IMR-90 (cell line): Measurements from ENCODE around the gene FGFRL1. TPM values are rescaled to one million over a fixed set of nuclear protein-coding genes. Genes with fewer than 3 reads are reported as not detected.

Experiments used
- ATAC-seq: fragments of 200-7000 bp; cut with Tn5 transposase; 2 replicates; pipeline ENCODE4 v1.9.1; 2020; ENCODE audit warnings: low read depth, mild to moderate bottlenecking, moderate library complexity
- BruUV-seq: library from RNA; stranded (reverse); fragments of 400-500 nt; replicated peaks from 2 replicates; lab custom pipeline; 2021; lab: Mats Ljungman, UMichigan
- CTCF ChIA-PET: fragments of 300-600 bp; formaldehyde crosslinking; extraction: SDS; loops from one replicate; lab custom pipeline; 2021; ENCODE audit warnings: antibody characterized with exemption; lab: Yijun Ruan, JAX
- POLR2A ChIA-PET: fragments of 300-600 bp; sonication (Branson Sonifier 250); formaldehyde crosslinking; loops from one replicate; lab custom pipeline; 2022; ENCODE audit warnings: antibody characterized with exemption; ENCODE audit not compliant: unreplicated experiment; lab: Charles Lee
- DNase-seq: peaks from one replicate; pipeline ENCODE4 v3.0.0; 2013
- H2AFZ ChIP-seq: replicated peaks from 2 replicates; pipeline ENCODE3; 2013; ENCODE audit warnings: low read length, mild to moderate bottlenecking; ENCODE audit not compliant: poor library complexity
- H2AK5ac ChIP-seq: 2 replicates; pipeline ENCODE4 v1.6.1; 2013; ENCODE audit warnings: low read depth, low read length, inconsistent platforms
- H2AK9ac ChIP-seq: replicated peaks from 2 replicates; pipeline ENCODE3; 2013; ENCODE audit warnings: mild to moderate bottlenecking, low read depth, low read length, moderate library complexity; ENCODE audit not compliant: poor library complexity
- H2BK120ac ChIP-seq: 2 replicates; pipeline ENCODE4 v1.6.1; 2013; ENCODE audit warnings: low read depth, low read length, inconsistent platforms
- H2BK15ac ChIP-seq: 3 replicates; pipeline ENCODE4 v1.6.1; 2013; ENCODE audit warnings: low read depth, low read length, inconsistent platforms
- H2BK20ac ChIP-seq: 2 replicates; pipeline ENCODE4 v1.6.1; 2013; ENCODE audit warnings: low read depth, mild to moderate bottlenecking, inconsistent platforms, low read length, moderate library complexity
- H2BK5ac ChIP-seq: 2 replicates; pipeline ENCODE4 v1.6.1; 2013; ENCODE audit warnings: mild to moderate bottlenecking, low read depth, low read length, inconsistent platforms; ENCODE audit not compliant: poor library complexity, severe bottlenecking
- H3K14ac ChIP-seq: replicated peaks from 2 replicates; pipeline ENCODE4 v1.6.1; 2013; ENCODE audit warnings: low read depth, low read length, inconsistent platforms
- H3K18ac ChIP-seq: 2 replicates; pipeline ENCODE4 v1.6.1; 2013; ENCODE audit warnings: low read depth, low read length, control low read depth
- H3K23ac ChIP-seq: 2 replicates; pipeline ENCODE4 v1.6.1; 2013; ENCODE audit warnings: low read depth, low read length, inconsistent platforms
- H3K27ac ChIP-seq: 2 replicates; pipeline ENCODE4 v1.5.1; 2013; ENCODE audit warnings: mild to moderate bottlenecking, control low read depth, low read length; ENCODE audit not compliant: insufficient read depth
- H3K27me3 ChIP-seq: 2 replicates; pipeline ENCODE4 v1.6.1; 2013; ENCODE audit warnings: low read length; ENCODE audit not compliant: control insufficient read depth, insufficient read depth
- H3K36me3 ChIP-seq: 2 replicates; pipeline ENCODE4 v1.6.1; 2013; ENCODE audit warnings: low read length, mixed read lengths; ENCODE audit not compliant: control insufficient read depth, insufficient read depth
- H3K4ac ChIP-seq: 2 replicates; pipeline ENCODE4 v1.6.1; 2013; ENCODE audit warnings: low read depth, low read length, inconsistent platforms
- H3K4me1 ChIP-seq: 2 replicates; pipeline ENCODE4 v1.6.1; 2013; ENCODE audit warnings: low read length, mixed read lengths; ENCODE audit not compliant: control insufficient read depth, insufficient read depth
- H3K4me2 ChIP-seq: 2 replicates; pipeline ENCODE4 v1.6.1; 2013; ENCODE audit warnings: low read depth, mild to moderate bottlenecking, control low read depth, low read length, moderate library complexity
- H3K4me3 ChIP-seq: 2 replicates; pipeline ENCODE4 v1.5.1; 2013; ENCODE audit warnings: low read depth, mild to moderate bottlenecking, control low read depth, low read length, moderate library complexity; ENCODE audit not compliant: insufficient read depth
- H3K56ac ChIP-seq: 2 replicates; pipeline ENCODE4 v1.6.1; 2013; ENCODE audit warnings: low read length, inconsistent platforms; ENCODE audit not compliant: insufficient read depth; ENCODE audit errors: extremely low read depth
- H3K79me1 ChIP-seq, 2 experiments: 2 replicates each; pipeline ENCODE4 v1.6.1; 2013; ENCODE audit warnings: low read length in 2 of 2, inconsistent platforms in 1 of 2, low read depth in 1 of 2
- H3K9ac ChIP-seq: 2 replicates; pipeline ENCODE4 v1.6.1; 2013; ENCODE audit warnings: low read depth, low read length, control low read depth
- H3K9me1 ChIP-seq: 2 replicates; pipeline ENCODE4 v1.6.1; 2013; ENCODE audit warnings: low read length, inconsistent platforms; ENCODE audit not compliant: insufficient read depth
- H3K9me3 ChIP-seq: 2 replicates; pipeline ENCODE4 v1.6.1; 2013; ENCODE audit warnings: low read length; ENCODE audit not compliant: control insufficient read depth, insufficient read depth
- H4K20me1 ChIP-seq: 2 replicates; pipeline ENCODE4 v1.6.1; 2013; ENCODE audit warnings: low read length, inconsistent platforms; ENCODE audit not compliant: insufficient read depth
- H4K5ac ChIP-seq: 2 replicates; pipeline ENCODE4 v1.6.1; 2013; ENCODE audit warnings: mild to moderate bottlenecking, low read depth, low read length, control low read depth
- H4K8ac ChIP-seq, 2 experiments: 2 replicates each; pipeline ENCODE4 v1.6.1; 2013; ENCODE audit warnings: low read depth in 2 of 2, low read length in 2 of 2, control low read depth in 1 of 2, inconsistent platforms in 1 of 2
- H4K91ac ChIP-seq: 2 replicates; pipeline ENCODE4 v1.6.1; 2013; ENCODE audit warnings: low read depth, low read length, inconsistent platforms; ENCODE audit not compliant: insufficient read depth
- CHD1 ChIP-seq: IDR thresholded peaks from 2 replicates; pipeline ENCODE4 v1.6.1; 2012; ENCODE audit warnings: low read depth, low read length, improper control_type of control experiment
- MAZ ChIP-seq: IDR thresholded peaks from 2 replicates; pipeline ENCODE4 v1.6.1; 2012; ENCODE audit warnings: low read depth, mild to moderate bottlenecking, low read length, improper control_type of control experiment, moderate library complexity, borderline replicate concordance
- MXI1 ChIP-seq: IDR thresholded peaks from 2 replicates; pipeline ENCODE4 v1.6.1; 2012; ENCODE audit warnings: low read depth, mild to moderate bottlenecking, low read length, moderate library complexity, borderline replicate concordance
- NFE2L2 ChIP-seq: fragments of 150-350 bp; IDR thresholded peaks from 2 replicates; pipeline ENCODE4 v1.6.1; 2016; ENCODE audit warnings: low read depth, mild to moderate bottlenecking, low read length
- SMC3 ChIP-seq: fragments of 150-350 bp; IDR thresholded peaks from 2 replicates; pipeline ENCODE4 v1.6.1; 2016; ENCODE audit warnings: low read depth, mild to moderate bottlenecking, antibody characterized with exemption, low read length, moderate library complexity
- WGBS, 2 experiments: methylation state at CpG; one replicate each; pipeline versions ENCODE4 v1.1.5 to v1.1.7; 2013; ENCODE audit warnings: missing lambda C conversion rate in 2 of 2; ENCODE audit not compliant: insufficient read length in 1 of 2; ENCODE audit errors: extremely low coverage in 2 of 2; 5-methylcytosine and 5-hydroxymethylcytosine counted together
- dilution Hi-C: fragments of 300-500 bp; cut with HindIII; formaldehyde crosslinking; loops from one replicate; pipeline ENCODE4 v1.14.3; 2018; ENCODE audit warnings: low sequenced_read_pairs; ENCODE audit not compliant: unreplicated experiment
- in situ Hi-C: fragments of 300-500 bp; cut with MboI; formaldehyde crosslinking; loops from 3 replicates; pipeline ENCODE4 v1.14.3; 2019; ENCODE audit warnings: low sequenced_read_pairs, inconsistent platforms, mixed read lengths
- intact Hi-C: fragments of 100-400 bp; cut with micrococcal nuclease; formaldehyde crosslinking; loops from 2 replicates; pipeline ENCODE4 v1.10.0; 2022
- polyA plus RNA-seq, 3 experiments: library from polyadenylated mRNA; depleted of rRNA; stranded (reverse); fragments of >200 nt; gene quantifications; 2 replicates each; pipeline ENCODE4 v1.2.3, GENCODE V29; 2012; ENCODE audit warnings: low replicate concordance in 1 of 3
- total RNA-seq: library from RNA; depleted of rRNA; stranded (reverse); fragments of >200 nt; gene quantifications from 2 replicates; pipeline ENCODE4 v1.2.3, GENCODE V29; 2012

The FGFRL1 gene
- total and polyA plus RNA-seq, 2 of the 4 experiments (the other 2 are of a cell fraction), result 49.3 to 78.8 TPM

- Histone ChIP-seq H3K14ac (no peak overlapping the region), H2BK20ac (no peak overlapping the region), H3K56ac (no peak overlapping the region), H3K9me3 (no peaks in the 10 kb centered on the region), H4K91ac (no peak overlapping the region), H2AFZ (no peak overlapping the region), H3K27me3 (no peaks in the 10 kb centered on the region), H3K18ac (no peak overlapping the region), H3K79me1 (no peaks in the 10 kb centered on the region), H3K4ac (no peak overlapping the region), H2BK5ac (no peak overlapping the region), H3K9me1 (no peaks in the 10 kb centered on the region), H2BK120ac (no peak overlapping the region), H3K36me3 (peaks cover 54% of the 10 kb centered on the region), H3K4me3 (no peak overlapping the region), H3K4me2 (no peak overlapping the region), H2BK15ac (no peak overlapping the region), H2AK5ac (no peak overlapping the region), H3K4me1 (no peaks in the 10 kb centered on the region), H4K20me1 (no peaks in the 10 kb centered on the region; the same call in none of the 2 replicates), H3K23ac (no peak overlapping the region), H4K5ac (no peak overlapping the region), H4K8ac (no peak overlapping the region), H3K9ac (no peak overlapping the region), H3K27ac (no peak overlapping the region), H2AK9ac (no peak overlapping the region)
- dilution Hi-C loops (no loop called here), intact Hi-C loops (no loop called here), in situ Hi-C loops (no loop called here)
- no peak for ATAC-seq
- ChIA-PET POLR2A (no interaction called here), CTCF (no interaction called here)
- no peak for DNase-seq
- no peak for TF ChIP-seq CHD1
- no peak for TF ChIP-seq NFE2L2
- no peak for TF ChIP-seq SMC3
- TF ChIP-seq MXI1, result no peak
- no peak for TF ChIP-seq MAZ
- BruUV-seq, result no TSS peak
- WGBS, 2 experiments, result 93% methylated on average over 11 of the region's 23 CpGs; no CpG with 5 or more reads in 1 of the 2 experiments
Measured at GRCh38 chr4:964346-965025, 46.9 kb upstream of the FGFRL1 start.
